Mammary epithelial cell (primary cell): ENCODE measurements around the gene AMIGO1.

Experiments
- EZH2 ChIP-seq: IDR thresholded peaks from 2 replicates; pipeline ENCODE4 v1.6.1; 2012; ENCODE audit warnings: low read length, inconsistent platforms, borderline replicate concordance
- TF ChIP-seq, protein P1 (sequence below), 2 donors: IDR thresholded peaks in 1 of 2; conservative IDR thresholded peaks in 1 of 2; 2 replicates each; pipeline ENCODE4 v1.5.1; 2011 to 2012; ENCODE audit warnings: inconsistent platforms in 2 of 2, low read length in 2 of 2, mild to moderate bottlenecking in 2 of 2, control low read depth in 1 of 2, low read depth in 1 of 2; ENCODE audit not compliant: insufficient read depth in 1 of 2; ENCODE audit errors: extremely low read depth in 1 of 2

DNA sequence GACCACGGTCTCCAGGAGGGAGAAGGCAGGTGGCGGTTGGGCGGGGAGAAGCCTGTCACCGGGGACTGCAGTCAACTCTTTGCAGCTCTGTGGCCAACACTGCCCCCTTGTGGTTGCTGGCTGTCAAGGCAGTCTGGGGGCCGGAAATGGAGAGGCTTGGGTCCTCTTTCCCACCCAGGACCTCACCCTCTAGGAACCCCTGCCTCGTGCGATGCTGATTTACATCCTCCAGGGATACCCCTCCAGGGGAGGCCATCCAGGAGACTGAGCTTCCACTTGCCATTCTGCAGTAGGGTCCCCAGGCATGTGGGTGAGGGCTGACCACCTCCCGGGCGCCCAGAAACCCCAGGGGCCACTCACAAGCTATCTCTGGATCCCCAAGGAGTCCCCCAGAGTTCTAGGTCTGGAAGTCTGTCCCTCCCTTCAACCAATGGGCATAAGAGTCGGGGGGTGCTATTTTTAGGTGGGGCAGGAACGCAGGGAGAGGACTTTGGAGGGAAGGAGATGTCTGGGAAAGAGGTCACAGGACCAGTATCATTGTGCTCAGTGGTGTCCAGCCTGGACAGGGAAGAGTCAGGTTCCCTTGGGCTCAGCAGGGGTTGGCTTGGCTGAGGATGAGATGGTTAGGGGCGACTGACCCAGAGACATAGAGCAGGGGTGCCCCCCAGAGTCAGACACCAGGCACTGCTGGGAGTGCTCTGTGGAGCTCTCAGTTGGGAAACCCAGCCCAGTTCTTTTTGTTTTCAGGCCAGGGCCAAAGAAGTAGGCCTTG, 23.0 kb upstream of the AMIGO1 start:
- TF ChIP-seq, protein P1, sequence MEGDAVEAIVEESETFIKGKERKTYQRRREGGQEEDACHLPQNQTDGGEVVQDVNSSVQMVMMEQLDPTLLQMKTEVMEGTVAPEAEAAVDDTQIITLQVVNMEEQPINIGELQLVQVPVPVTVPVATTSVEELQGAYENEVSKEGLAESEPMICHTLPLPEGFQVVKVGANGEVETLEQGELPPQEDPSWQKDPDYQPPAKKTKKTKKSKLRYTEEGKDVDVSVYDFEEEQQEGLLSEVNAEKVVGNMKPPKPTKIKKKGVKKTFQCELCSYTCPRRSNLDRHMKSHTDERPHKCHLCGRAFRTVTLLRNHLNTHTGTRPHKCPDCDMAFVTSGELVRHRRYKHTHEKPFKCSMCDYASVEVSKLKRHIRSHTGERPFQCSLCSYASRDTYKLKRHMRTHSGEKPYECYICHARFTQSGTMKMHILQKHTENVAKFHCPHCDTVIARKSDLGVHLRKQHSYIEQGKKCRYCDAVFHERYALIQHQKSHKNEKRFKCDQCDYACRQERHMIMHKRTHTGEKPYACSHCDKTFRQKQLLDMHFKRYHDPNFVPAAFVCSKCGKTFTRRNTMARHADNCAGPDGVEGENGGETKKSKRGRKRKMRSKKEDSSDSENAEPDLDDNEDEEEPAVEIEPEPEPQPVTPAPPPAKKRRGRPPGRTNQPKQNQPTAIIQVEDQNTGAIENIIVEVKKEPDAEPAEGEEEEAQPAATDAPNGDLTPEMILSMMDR (conservative IDR thresholded peaks at IDR 0.05 in 1 of 2, IDR thresholded peaks at IDR 0.05 in 1 of 2; ENCODE audit: extremely low read depth in 1 of 2, insufficient read depth in 1 of 2, low read depth in 1 of 2, low read length in 2 of 2): peak; percentile 92 to 99
- TF ChIP-seq EZH2: no peak
